ENCODE data around the gene DICER1. TPM values are rescaled to one million over a fixed set of nuclear protein-coding genes. Genes with fewer than 3 reads are reported as not detected.

The DICER1 gene
- total RNA-seq, 1 donor from 2014 or later = 43.6 TPM

DNA sequence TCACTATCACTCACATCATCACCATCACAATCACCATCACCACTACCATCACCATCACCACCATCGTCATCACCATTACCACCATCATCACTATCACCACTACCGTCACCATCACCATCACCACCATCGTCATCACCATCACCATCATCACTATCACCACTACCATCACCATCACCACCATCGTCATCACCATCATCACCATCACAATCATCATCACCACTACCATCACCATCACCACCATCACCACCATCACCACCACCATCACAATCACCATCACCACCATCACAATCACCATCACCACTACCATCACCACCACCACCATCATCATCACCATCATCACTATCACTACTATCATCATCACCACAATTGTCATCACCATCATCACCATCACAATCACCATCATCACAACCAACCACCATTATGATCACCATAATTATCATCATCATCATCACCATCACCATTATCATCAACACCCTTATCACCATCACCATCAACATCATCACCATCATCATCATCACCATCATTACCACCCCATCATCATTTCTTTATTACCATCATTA, 90.8 kb downstream of the DICER1 start:
- H3K27me3 ChIP-seq (ENCODE audit: control insufficient read depth, insufficient read depth, low read length) = peaks cover 3% of the 10 kb centered on the region
- H3K36me3 ChIP-seq (ENCODE audit: control insufficient read depth, insufficient read depth, low read length) = no peaks in the 10 kb centered on the region
- DNase-seq (ENCODE audit: low read depth) = no peak
- TF ChIP-seq, protein P1, sequence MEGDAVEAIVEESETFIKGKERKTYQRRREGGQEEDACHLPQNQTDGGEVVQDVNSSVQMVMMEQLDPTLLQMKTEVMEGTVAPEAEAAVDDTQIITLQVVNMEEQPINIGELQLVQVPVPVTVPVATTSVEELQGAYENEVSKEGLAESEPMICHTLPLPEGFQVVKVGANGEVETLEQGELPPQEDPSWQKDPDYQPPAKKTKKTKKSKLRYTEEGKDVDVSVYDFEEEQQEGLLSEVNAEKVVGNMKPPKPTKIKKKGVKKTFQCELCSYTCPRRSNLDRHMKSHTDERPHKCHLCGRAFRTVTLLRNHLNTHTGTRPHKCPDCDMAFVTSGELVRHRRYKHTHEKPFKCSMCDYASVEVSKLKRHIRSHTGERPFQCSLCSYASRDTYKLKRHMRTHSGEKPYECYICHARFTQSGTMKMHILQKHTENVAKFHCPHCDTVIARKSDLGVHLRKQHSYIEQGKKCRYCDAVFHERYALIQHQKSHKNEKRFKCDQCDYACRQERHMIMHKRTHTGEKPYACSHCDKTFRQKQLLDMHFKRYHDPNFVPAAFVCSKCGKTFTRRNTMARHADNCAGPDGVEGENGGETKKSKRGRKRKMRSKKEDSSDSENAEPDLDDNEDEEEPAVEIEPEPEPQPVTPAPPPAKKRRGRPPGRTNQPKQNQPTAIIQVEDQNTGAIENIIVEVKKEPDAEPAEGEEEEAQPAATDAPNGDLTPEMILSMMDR (IDR thresholded peaks at IDR 0.05; ENCODE audit: insufficient read depth, low read length, poor library complexity, severe bottlenecking) = no peak
- H3K4me3 ChIP-seq (ENCODE audit: low read depth, low read length) = no peak overlapping the region

DNA sequence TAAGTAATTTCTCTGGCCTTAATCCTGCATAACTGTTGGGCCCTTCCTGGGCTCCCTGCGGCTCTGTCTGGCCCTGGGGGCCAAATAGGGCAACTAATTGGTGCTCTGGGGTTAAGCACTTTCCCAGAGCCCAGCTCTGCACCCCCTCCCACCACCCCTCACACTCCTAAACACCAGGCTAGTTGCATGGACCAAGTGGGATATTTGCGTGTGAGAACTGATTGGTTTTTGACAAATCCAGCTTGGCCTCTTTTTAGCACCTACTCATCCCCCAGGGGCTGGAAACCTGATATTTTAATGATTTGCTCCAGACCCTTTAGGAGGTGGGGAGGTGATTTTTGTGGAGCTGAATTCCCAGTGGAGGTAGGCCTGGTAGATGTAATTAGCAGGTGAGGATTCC, 91.9 kb downstream of the DICER1 start:
- no peaks in the 10 kb centered on the region for H3K36me3 ChIP-seq (ENCODE audit: control insufficient read depth, insufficient read depth, low read length)
- TF ChIP-seq, protein P1 (IDR thresholded peaks at IDR 0.05; ENCODE audit: insufficient read depth, low read length, poor library complexity, severe bottlenecking) = no peak
- H3K4me3 ChIP-seq (ENCODE audit: low read depth, low read length) = no peak overlapping the region
- no peaks in the 10 kb centered on the region for H3K27me3 ChIP-seq (ENCODE audit: control insufficient read depth, insufficient read depth, low read length)
- DNase-seq (ENCODE audit: low read depth) = no peak

DNA sequence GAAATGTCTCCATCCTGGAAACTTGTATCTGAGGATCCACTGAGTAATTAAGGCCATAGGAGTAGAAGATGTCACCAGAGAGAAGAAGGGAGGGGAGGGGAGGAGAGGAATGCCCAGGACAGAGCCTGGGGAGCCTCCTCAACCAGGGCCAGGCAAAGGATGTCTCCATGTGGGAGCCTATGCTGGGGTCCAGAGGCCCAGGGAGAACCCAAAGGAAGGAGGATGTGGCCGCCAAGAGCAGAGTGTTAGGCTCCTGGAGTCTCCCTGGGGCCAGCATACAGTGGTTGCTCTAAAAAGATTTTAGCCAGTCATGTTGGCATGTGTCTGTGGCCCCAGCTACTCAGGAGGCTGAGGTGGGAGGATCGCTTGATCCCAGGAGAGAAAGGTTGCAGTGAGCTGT, 92.6 kb downstream of the DICER1 start:
- H3K36me3 ChIP-seq (ENCODE audit: control insufficient read depth, insufficient read depth, low read length) = no peaks in the 10 kb centered on the region
- H3K4me3 ChIP-seq (ENCODE audit: low read depth, low read length) = no peak overlapping the region
- H3K27me3 ChIP-seq (ENCODE audit: control insufficient read depth, insufficient read depth, low read length) = no peaks in the 10 kb centered on the region
- no peak for DNase-seq (ENCODE audit: low read depth)
- TF ChIP-seq, protein P1 (IDR thresholded peaks at IDR 0.05; ENCODE audit: insufficient read depth, low read length, poor library complexity, severe bottlenecking) = no peak

DNA sequence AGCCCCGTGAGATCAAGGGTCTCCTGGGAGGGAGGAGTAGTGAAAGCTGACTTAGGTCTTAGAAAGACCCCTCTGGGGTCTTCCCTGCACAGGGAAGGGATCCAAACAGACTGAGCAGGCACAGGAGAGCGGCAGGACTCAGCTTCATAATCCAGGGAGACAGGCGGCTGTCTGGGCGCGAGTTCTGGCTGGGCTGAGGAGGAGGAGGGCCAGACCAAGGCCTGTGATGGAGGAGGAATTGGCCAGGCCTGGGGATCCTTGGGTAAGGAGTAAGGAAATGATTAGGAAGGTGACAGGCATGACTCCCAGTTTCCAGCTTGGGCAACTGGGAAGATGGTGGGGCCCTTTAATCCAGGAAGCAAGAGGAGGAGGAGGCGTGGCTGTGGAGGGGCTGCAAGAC, 93.1 kb downstream of the DICER1 start:
- TF ChIP-seq, protein P1 (IDR thresholded peaks at IDR 0.05; ENCODE audit: insufficient read depth, low read length, poor library complexity, severe bottlenecking) = no peak
- Histone ChIP-seq H3K27me3 (ENCODE audit: control insufficient read depth, insufficient read depth, low read length) (no peaks in the 10 kb centered on the region), H3K36me3 (ENCODE audit: control insufficient read depth, insufficient read depth, low read length) (no peaks in the 10 kb centered on the region), H3K4me3 (ENCODE audit: low read depth, low read length) (no peak overlapping the region)
- no peak for DNase-seq (ENCODE audit: low read depth)

DNA sequence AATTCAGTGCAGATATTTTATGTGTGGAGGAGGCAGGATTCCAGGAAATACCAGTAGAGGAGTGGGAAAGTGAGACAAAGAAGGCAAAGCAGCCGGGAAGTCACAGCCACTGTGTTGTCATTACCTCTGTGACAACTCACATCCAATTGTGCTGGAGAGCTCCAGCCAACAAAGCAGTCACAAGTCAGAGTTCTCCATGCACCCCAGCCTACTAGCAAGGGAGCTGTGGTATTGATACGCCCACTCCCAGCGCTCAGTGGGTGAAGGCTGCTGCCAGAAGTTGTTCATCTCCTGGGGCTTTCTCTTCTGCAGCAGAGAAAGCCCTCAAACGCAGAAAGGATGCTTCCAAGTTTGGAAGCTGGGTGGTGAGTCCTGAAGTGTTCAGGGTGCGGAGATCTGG, 93.9 kb downstream of the DICER1 start:
- no peaks in the 10 kb centered on the region for H3K36me3 ChIP-seq (ENCODE audit: control insufficient read depth, insufficient read depth, low read length)
- H3K27me3 ChIP-seq (ENCODE audit: control insufficient read depth, insufficient read depth, low read length) = no peaks in the 10 kb centered on the region
- TF ChIP-seq, protein P1 (IDR thresholded peaks at IDR 0.05; ENCODE audit: insufficient read depth, low read length, poor library complexity, severe bottlenecking) = no peak
- no peak overlapping the region for H3K4me3 ChIP-seq (ENCODE audit: low read depth, low read length)
- no peak for DNase-seq (ENCODE audit: low read depth)

DNA sequence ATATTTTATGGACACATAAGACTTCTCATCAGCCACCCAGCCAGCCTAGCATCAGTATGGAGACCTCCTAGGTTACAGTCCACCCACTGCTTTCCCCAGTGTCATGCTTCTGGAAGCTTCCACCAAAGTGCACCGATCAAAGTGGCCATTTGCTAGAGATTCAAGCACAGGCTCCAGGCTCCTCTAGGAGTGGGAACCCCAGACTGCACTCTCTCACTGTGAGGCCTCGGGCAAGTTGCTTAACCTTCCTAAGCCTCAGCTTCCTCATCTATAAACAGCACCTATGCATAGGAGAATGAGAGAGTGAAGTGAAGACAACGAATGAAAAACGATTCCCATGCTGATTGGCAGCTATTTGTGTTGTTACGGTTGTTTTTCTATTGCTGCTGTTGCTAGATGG, 94.4 kb downstream of the DICER1 start:
- H3K36me3 ChIP-seq (ENCODE audit: control insufficient read depth, insufficient read depth, low read length) = no peaks in the 10 kb centered on the region
- H3K27me3 ChIP-seq (ENCODE audit: control insufficient read depth, insufficient read depth, low read length) = no peaks in the 10 kb centered on the region
- TF ChIP-seq, protein P1 (IDR thresholded peaks at IDR 0.05; ENCODE audit: insufficient read depth, low read length, poor library complexity, severe bottlenecking) = no peak
- DNase-seq (ENCODE audit: low read depth) = no peak
- no peak overlapping the region for H3K4me3 ChIP-seq (ENCODE audit: low read depth, low read length)
